A204.1 (cell line): Measurements from ENCODE around the gene ICAM1.
"Not testable (repeated sequence)": the region's sequence is repeated elsewhere in the genome, so short reads cannot be mapped to it uniquely, and the experiment has no call there.

Experiments used
- FAIRE-seq: peaks from 2 replicates; lab custom pipeline; 2012; peaks lifted over from hg19 to GRCh38; lab: Jason Lieb, UNC

The ICAM1 gene

GRCh38 chr19:10241826-10242449, 29.0 kb upstream of the ICAM1 start:
- not testable (repeated sequence) for FAIRE-seq

GRCh38 chr19:10243606-10244005, 27.3 kb upstream of the ICAM1 start:
- no peak for FAIRE-seq

GRCh38 chr19:10245189-10245939, 25.6 kb upstream of the ICAM1 start:
- FAIRE-seq, result no peak

- no peak for FAIRE-seq
These were observed 24.4 kb upstream of the ICAM1 start for GRCh38 chr19:10246511-10246910.

- peak; percentile 99 for FAIRE-seq
These were observed 18.9 kb upstream of the ICAM1 start, which contains the start of gene MRPL4 for GRCh38 chr19:10251792-10252694. Gene MRPL4, plus strand, starts transcription at chr19:10252214. Its CDS starts 40 bp downstream, at chr19:10252254.

- FAIRE-seq, result no peak
These were observed 18.2 kb upstream of the ICAM1 start for GRCh38 chr19:10252707-10253106.

GRCh38 chr19:10254244-10254643, 16.7 kb upstream of the ICAM1 start:
- FAIRE-seq, result no peak

- FAIRE-seq, result no peak
These were observed 15.6 kb upstream of the ICAM1 start for GRCh38 chr19:10255358-10255757.

GRCh38 chr19:10256551-10256950, 14.4 kb upstream of the ICAM1 start:
- no peak for FAIRE-seq

- no peak for FAIRE-seq
These were observed 13.8 kb upstream of the ICAM1 start for GRCh38 chr19:10256970-10257615.

- no peak for FAIRE-seq
These were observed 12.7 kb upstream of the ICAM1 start for GRCh38 chr19:10258080-10258710.

GRCh38 chr19:10259162-10259905, 11.6 kb upstream of the ICAM1 start:
- no peak for FAIRE-seq

- no peak for FAIRE-seq
These were observed 10.8 kb upstream of the ICAM1 start for GRCh38 chr19:10260141-10260584.

- no peak for FAIRE-seq
These were observed 8.1 kb upstream of the ICAM1 start for GRCh38 chr19:10262771-10263170.

- FAIRE-seq, result no peak
These were observed 4.2 kb upstream of the ICAM1 start for GRCh38 chr19:10266706-10267105.

- no peak for FAIRE-seq
These were observed 2.8 kb upstream of the ICAM1 start for GRCh38 chr19:10268071-10268470.

GRCh38 chr19:10269333-10270179, 1.4 kb upstream of the ICAM1 start:
- FAIRE-seq, result no peak

- no peak for FAIRE-seq
These were observed 722 bp upstream of the ICAM1 start for GRCh38 chr19:10270180-10270615.

- no peak for FAIRE-seq
These were observed 695 bp downstream of the ICAM1 start for GRCh38 chr19:10271543-10272086.

- no peak for FAIRE-seq
These were observed 3.7 kb downstream of the ICAM1 start for GRCh38 chr19:10274589-10274988.
